NT2/D1 (cell line): Measurements from ENCODE around the gene WASL.

Source experiments
- YY1 ChIP-seq: IDR thresholded peaks from 2 replicates; pipeline ENCODE4 v1.6.1; 2011; ENCODE audit not compliant: insufficient read length, insufficient read depth
- ZNF274 ChIP-seq: IDR thresholded peaks from 2 replicates; pipeline ENCODE4 v1.6.1; 2011; ENCODE audit warnings: mild to moderate bottlenecking, low read depth, low read length

GRCh38 chr7:123748171-123748733 is 551 bp downstream of the WASL start:
- no peak for TF ChIP-seq ZNF274
- TF ChIP-seq YY1, result no peak
